GM21825 (cell line): ENCODE results near the gene BTD.
"Not testable (repeated sequence)": the region's sequence is repeated elsewhere in the genome, so short reads cannot be mapped to it uniquely, and the experiment has no call there.

Experiments used
- ATAC-seq: cut with Tn5 transposase; IDR thresholded peaks from one replicate; pipeline ENCODE4 v1.9.1; 2021; ENCODE audit warnings: mild to moderate bottlenecking, moderate library complexity; ENCODE audit not compliant: unreplicated experiment

BTD gene

GRCh38 chr3:15602816-15603215, 1.3 kb downstream of the BTD start:
- not testable (repeated sequence) for ATAC-seq

DNA sequence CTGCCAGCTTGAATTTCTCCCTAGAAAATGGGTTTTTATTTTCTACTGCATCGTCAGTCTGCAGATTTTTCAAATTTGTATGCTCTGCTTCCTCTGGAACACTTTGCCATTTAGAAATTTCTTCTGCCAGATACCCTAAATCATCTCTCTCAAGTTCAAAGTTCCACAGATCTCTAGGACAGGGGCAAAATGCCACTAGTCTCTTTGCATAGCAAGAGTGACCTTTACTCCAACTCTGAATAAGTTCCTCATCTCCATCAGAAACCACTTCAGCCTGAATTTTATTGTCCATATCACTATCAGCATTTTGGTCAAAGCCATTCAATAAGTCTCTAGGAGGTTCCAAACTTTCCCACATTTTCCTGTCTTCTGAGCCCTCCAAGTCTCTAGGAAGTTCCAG, 3.0 kb downstream of the BTD start:
- not testable (repeated sequence) for ATAC-seq

DNA sequence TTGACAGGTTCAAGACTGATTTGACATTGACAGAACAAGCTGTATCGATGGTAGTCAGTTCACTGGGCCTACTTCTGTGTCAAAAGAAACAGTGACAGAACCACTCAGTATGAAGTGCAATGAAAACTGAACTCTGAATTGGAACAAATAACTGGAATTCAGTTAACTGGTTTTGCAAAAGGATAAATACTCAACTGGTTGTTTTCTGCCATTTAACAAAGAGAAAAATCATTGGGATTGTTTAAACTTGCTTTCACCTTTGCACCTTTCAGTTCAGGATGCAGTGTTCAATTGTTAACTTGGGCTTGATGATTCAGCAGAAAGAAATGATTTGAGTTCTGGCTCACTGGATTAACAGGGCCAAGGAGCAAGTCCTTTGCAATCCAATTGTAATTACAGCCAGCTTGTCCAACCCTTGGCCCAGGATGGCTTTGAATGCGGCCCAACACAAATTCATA, 4.9 kb downstream of the BTD start:
- no peak for ATAC-seq

- ATAC-seq: no peak
Observed at GRCh38 chr3:15610082-15610759, 8.7 kb downstream of the BTD start.

GRCh38 chr3:15611018-15611417, 9.5 kb downstream of the BTD start:
- no peak for ATAC-seq

- no peak for ATAC-seq
Observed at GRCh38 chr3:15612001-15612400, 10.5 kb downstream of the BTD start.

DNA sequence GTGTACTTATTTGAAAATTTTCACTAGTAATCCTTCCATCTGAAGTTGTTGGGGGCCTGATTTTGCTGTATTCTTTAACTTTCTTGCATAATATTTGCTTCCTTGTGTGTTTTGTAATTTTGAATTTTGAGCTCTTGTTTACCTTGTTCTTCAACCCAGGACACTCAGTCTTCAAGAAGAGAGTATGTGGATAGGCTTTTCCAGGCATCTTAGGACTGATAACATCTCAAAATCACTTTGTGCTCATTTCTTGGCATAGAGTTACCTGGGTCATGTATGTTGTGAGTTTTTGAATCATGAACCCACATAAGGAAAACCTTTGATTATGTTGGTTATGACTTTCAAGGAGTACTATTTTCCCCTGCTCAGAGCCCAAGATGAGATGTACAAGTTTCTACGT, 13.4 kb downstream of the BTD start:
- no peak for ATAC-seq

GRCh38 chr3:15616053-15616452, 14.5 kb downstream of the BTD start:
- ATAC-seq: no peak

DNA sequence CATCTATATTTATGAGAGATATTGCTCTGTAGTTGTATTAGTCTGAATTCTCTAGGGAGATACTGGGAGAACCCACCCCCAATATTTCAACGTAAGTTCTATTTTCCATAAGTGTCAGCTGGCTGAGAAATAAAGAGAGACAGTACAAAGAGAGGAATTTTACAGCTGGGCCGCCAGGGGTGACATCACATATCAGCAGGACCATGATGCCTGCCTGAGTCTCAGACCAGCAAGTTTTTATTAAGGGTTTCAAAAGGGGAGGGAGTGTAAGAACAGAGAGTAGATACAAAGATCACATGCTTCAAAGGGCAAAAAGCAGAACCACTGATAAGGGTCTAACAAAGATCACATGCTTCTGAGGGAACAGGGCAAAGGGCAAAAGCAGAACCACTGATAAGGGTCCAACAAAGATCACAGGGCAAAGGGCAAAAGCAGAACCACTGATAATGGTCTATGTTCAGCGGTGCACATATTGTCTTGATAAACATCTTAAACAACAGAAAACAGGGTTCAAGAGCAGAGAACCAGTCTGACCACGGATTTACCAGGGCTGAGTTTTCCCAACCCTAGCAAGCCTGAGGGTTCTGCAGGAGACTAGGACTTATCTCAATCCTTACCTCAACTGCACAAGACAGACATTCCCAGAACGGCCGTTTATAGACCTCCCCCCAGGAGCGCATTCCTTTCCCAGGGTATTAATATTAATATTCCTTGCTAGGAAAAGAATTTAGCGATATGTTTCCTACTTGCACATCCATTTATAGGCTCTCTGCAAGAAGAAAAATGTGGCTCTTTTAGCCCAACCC, 18.3 kb downstream of the BTD start:
- not testable (repeated sequence) for ATAC-seq

- ATAC-seq: no peak
Observed at GRCh38 chr3:15623535-15624440, 22.2 kb downstream of the BTD start.

DNA sequence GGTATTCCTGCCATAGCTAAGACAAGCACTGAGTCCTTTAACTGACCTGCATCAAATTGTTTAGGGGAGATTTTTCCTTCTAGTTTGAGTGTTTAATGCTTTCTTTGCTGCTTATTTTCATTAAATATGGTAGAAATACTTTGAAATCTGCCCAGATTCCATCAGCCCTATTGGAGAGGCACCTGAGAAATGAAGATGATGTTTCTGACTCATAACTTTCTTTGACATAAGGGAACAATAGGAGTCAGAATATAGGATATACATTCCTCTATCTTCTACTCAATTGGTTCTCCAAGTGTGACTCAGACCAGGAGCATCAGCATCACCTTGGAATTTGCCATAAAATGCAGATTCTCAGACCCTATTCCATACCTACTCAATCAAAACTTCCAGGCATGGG, 27.4 kb downstream of the BTD start:
- ATAC-seq: no peak

GRCh38 chr3:15629860-15630597, 28.5 kb downstream of the BTD start:
- ATAC-seq: peak; percentile 95

GRCh38 chr3:15630646-15631350, 29.3 kb downstream of the BTD start:
- ATAC-seq: peak; percentile 27

- no peak for ATAC-seq
Observed at GRCh38 chr3:15631426-15632211, 30.1 kb downstream of the BTD start.

DNA sequence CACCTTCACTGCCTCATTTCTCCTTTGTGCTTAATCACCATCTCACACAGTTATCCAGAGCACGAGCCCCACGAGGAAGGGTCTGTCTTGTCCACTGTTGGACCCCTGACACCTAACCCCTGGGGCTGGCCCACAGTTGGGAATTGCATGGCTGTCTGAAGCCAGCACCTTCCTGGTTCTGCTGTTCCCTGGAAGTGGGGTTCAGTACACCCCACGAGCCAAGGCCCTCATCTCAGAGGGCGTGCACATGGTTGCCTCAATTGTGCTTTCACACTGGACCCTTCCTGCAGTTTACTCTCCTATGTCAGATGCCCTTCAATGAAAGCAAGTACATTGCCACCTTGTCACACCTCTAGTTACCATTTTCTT, 30.7 kb downstream of the BTD start:
- no peak for ATAC-seq

- ATAC-seq: no peak
Observed at GRCh38 chr3:15633159-15633558, 31.6 kb downstream of the BTD start.

DNA sequence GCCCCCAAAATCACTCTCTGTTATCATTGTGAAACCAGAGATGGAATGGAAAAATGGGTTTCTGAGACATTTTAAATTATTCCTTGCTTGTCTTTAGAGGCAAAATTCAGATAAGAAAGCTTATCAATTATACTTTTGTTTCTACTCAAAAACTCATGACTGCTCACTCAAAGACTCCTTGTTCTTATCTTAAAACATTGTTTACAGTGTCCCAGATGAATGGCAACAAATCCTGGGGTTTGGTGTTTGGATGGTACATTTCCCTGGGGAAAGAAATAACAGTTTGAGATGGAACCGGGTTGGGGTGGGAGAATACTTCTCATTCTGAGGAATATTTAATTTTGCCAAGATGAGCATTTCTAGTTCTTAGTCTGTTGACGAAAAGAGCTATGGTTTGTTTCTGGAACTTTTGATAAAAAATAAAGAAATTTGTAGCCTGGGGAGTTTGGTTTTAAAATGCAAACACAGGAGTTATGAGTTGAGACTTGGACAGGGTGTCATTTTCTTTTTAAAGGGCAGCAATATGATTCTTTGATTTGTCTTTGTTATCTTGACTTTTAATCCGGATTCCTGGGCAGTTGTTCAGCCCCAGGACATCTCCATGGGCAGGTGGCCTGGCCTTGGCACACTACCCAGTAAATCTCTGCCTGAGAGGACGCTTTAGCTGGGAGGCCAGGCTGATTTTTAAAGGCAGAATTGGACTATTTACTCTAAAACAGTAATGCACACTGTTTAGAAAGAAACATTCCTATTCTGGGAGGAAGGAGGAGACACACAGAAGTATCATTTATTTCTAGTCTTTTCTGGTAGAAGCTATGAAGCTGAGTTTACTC, 32.4 kb downstream of the BTD start:
- ATAC-seq: no peak

- no peak for ATAC-seq
Observed at GRCh38 chr3:15634671-15635070, 33.1 kb downstream of the BTD start.
